ENCODE measurements around the gene WIZ. TPM values are rescaled to one million over a fixed set of nuclear protein-coding genes. Genes with fewer than 3 reads are reported as not detected.

Gene WIZ
- total RNA-seq, 1 experiment from 2014 or later = 27.3 TPM

DNA sequence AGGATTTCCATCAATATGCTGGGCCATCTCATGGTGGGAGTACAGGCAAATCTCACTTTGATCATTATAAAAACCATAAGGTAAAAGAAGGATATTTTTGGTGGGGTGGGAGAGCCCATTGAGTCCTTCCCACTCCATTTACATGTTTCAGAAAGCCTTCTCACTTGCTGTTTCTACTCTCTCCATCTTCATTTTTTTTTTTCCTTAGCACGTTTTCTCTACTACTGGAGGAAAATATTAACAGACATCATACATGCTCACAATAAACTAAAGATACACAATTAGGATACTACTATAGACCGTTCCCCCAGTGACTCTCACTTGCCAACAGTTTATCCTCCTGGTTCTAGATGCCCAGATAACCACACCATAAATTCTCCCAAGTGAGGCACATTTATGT is 68.3 kb downstream of the WIZ start:
- Histone ChIP-seq H3K27ac (no peak overlapping the region), H3K36me3 (ENCODE audit: low read depth) (no peaks in the 10 kb centered on the region), H3K4me3 (no peak overlapping the region), H2AFZ (no peak overlapping the region), H3F3A (ENCODE audit: insufficient read depth, low read depth) (peaks cover 46% of the 10 kb centered on the region), H3K79me2 (ENCODE audit: low read depth) (peaks cover 30% of the 10 kb centered on the region), H3K9me2 (ENCODE audit: insufficient read depth) (no peaks in the 10 kb centered on the region), H3K9me3 (ENCODE audit: insufficient read depth, low read depth) (no peaks in the 10 kb centered on the region), H4K20me1 (ENCODE audit: insufficient read depth) (peaks cover 14% of the 10 kb centered on the region), H3K4me2 (0 out of 2 replicates have a peak overlapping the region, but pooled peaks have one; percentile 78), H3K4me1 (replicated peaks; ENCODE audit: insufficient read depth) (peaks cover 19% of the 10 kb centered on the region), H3K27me3 (ENCODE audit: insufficient read depth, low read depth) (no peaks in the 10 kb centered on the region)
- intact Hi-C loops (cut with micrococcal nuclease; ENCODE audit: unreplicated experiment) = no loop called here
- POLR2A ChIA-PET (ENCODE audit: unreplicated experiment) = no interaction called here
- no peak for DNase-seq
- TF ChIP-seq, protein P1, sequence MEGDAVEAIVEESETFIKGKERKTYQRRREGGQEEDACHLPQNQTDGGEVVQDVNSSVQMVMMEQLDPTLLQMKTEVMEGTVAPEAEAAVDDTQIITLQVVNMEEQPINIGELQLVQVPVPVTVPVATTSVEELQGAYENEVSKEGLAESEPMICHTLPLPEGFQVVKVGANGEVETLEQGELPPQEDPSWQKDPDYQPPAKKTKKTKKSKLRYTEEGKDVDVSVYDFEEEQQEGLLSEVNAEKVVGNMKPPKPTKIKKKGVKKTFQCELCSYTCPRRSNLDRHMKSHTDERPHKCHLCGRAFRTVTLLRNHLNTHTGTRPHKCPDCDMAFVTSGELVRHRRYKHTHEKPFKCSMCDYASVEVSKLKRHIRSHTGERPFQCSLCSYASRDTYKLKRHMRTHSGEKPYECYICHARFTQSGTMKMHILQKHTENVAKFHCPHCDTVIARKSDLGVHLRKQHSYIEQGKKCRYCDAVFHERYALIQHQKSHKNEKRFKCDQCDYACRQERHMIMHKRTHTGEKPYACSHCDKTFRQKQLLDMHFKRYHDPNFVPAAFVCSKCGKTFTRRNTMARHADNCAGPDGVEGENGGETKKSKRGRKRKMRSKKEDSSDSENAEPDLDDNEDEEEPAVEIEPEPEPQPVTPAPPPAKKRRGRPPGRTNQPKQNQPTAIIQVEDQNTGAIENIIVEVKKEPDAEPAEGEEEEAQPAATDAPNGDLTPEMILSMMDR (conservative IDR thresholded peaks at IDR 0.05) = no peak
- no peak for TF ChIP-seq EZH2 (IDR thresholded peaks at IDR 0.05; ENCODE audit: low read depth)
- CTCF ChIA-PET = no interaction called here
- no TSS peak for BruUV-seq (replicated peaks)

DNA sequence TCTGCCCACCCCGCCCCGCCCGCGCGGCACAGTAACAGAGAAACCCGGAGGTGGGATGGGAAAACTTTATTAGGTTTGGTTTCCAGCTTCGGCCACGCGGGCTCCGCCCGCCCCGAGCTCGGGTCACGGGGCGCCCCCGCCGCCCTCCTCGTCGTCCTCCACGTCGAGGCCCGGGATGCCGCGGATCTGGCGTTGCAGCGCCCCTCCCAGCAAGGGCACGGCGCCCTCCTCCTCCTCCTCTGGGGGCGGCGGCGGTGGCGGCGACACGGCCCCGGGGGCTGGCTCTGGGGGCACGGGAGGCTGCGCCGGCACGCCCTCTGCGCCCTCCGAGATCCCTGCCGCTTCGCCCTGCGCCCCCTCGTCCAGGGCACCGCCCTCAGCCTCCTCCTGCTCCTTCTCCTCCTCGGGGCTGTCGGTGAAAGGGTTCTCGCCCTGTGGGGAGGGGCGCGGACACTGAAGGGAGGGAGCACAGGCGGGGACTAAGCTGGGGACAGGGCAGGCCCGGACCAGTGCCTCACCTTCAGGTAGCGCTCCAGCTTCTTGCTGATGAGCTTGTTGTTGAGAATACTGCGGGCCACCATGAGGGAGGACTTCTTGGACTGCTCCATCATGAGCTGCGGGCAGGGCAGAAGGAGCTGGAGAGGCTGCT is 69.6 kb downstream of the WIZ start:
- H4K20me1 ChIP-seq (ENCODE audit: insufficient read depth) = peaks cover 28% of the 10 kb centered on the region
- H2AFZ ChIP-seq = peak overlapping the region; percentile 81
- peaks cover 40% of the 10 kb centered on the region for H3F3A ChIP-seq (ENCODE audit: insufficient read depth, low read depth)
- H3K4me1 ChIP-seq (replicated peaks; ENCODE audit: insufficient read depth) = peaks cover 22% of the 10 kb centered on the region
- no peaks in the 10 kb centered on the region for H3K36me3 ChIP-seq (ENCODE audit: low read depth)
- ChIA-PET CTCF (interaction anchor here (0.6 to 1.6 kb wide), 4 partner anchors 16 to 175 kb away, joined by 3 to 6 read pairs (median 4); partner anchors contain the start of gene AKAP8L), POLR2A (ENCODE audit: unreplicated experiment) (interaction anchor here (0.6 to 2.3 kb wide), 9 partner anchors 22 to 870 kb away, joined by 3 to 19 read pairs (median 6); partner anchors contain the start of gene AKAP8L)
- TF ChIP-seq, protein P1 (conservative IDR thresholded peaks at IDR 0.05) = no peak
- TF ChIP-seq EZH2 (IDR thresholded peaks at IDR 0.05; ENCODE audit: low read depth) = no peak
- H3K27ac ChIP-seq = peak overlapping the region; percentile 69
- peaks cover 43% of the 10 kb centered on the region for H3K79me2 ChIP-seq (ENCODE audit: low read depth)
- H3K4me2 ChIP-seq = peak overlapping the region; percentile 78
- no peaks in the 10 kb centered on the region for H3K9me3 ChIP-seq (ENCODE audit: insufficient read depth, low read depth)
- peak; percentile 78 to 86 for DNase-seq
- peak overlapping the region; percentile 78 for H3K4me3 ChIP-seq
- intact Hi-C loops (cut with micrococcal nuclease; ENCODE audit: unreplicated experiment) = loop anchor here (2.0 kb wide), 1 partner anchor 39 kb away; the partner anchor contains the start of gene AKAP8L
- BruUV-seq (replicated peaks) = no TSS peak
- no peaks in the 10 kb centered on the region for H3K27me3 ChIP-seq (ENCODE audit: insufficient read depth, low read depth)
- H3K9me2 ChIP-seq (ENCODE audit: insufficient read depth) = no peaks in the 10 kb centered on the region

DNA sequence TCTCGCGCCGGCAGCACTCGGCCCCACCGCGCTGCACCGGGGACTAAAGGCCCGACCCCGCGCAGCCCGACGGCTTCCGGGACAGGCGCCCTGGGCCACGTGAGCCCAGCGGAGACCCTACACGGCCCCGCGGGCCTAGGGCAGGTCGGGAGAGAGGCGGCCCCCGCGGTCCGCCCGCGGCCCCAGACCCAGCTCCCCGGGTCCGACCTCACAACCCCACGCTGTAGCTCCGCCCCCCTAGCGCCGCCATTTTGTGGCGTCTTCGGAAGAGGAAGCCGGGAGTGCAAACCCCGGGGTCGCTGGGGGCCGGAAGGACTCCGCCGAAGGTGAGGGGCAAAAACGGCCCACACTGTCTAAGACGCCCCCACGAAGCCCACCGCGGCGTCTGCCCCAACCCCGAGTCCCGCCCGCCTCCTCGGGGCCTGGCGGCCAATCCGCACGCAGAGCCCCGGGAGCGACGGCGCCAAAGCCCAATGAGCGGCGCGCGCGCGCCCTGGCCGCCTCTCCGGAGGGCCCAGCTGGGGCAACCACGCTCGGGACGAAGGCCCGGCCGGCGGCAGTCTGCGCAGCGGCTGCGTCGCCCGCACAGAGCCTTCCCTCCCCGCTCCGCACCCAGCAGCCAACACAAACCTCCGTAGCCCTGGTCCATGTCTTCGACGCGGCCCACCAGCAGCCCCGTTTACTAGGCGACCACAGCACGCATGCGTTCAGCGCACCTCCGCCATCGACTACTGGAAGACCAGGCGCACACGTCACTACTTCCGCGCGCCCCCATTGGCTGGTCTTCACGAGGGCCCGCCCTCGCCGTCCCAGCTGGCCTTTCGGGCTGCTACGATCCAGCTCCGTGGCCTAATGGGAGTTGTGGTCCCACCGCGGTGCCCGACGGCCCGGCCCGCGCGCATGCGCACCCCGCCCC is 70.4 kb downstream of the WIZ start, which contains the start of gene AKAP8:
Gene AKAP8 (minus strand): TSS at position 705 of the 916 bp plus-strand sequence. CDS start 56 bp downstream, at position 649.
- peak within 1 kb of the TSS; percentile 87 for H3K27ac ChIP-seq
- H2AFZ ChIP-seq = peak within 1 kb of the TSS; percentile 81
- H4K20me1 ChIP-seq (ENCODE audit: insufficient read depth) = peaks cover 35% of the 10 kb centered on the region
- TF ChIP-seq, protein P1 (conservative IDR thresholded peaks at IDR 0.05) = no peak
- no peak for TF ChIP-seq EZH2 (IDR thresholded peaks at IDR 0.05; ENCODE audit: low read depth)
- ChIA-PET POLR2A (ENCODE audit: unreplicated experiment) (interaction anchor here (0.5 to 2.3 kb wide), 12 partner anchors 8 to 458 kb away, joined by 3 to 19 read pairs (median 4); partner anchors contain the start of gene AKAP8L), CTCF (interaction anchor here (0.6 to 1.6 kb wide), 3 partner anchors 40 to 185 kb away, joined by 3 to 6 read pairs (median 5); partner anchors contain the start of gene AKAP8L)
- H3K4me3 ChIP-seq = peak within 1 kb of the TSS; percentile 78
- peaks cover 40% of the 10 kb centered on the region for H3F3A ChIP-seq (ENCODE audit: insufficient read depth, low read depth)
- H3K4me2 ChIP-seq = peak within 1 kb of the TSS; percentile 78
- no peaks in the 10 kb centered on the region for H3K9me3 ChIP-seq (ENCODE audit: insufficient read depth, low read depth)
- H3K79me2 ChIP-seq (ENCODE audit: low read depth) = peaks cover 50% of the 10 kb centered on the region
- H3K4me1 ChIP-seq (replicated peaks; ENCODE audit: insufficient read depth) = peaks cover 22% of the 10 kb centered on the region
- H3K36me3 ChIP-seq (ENCODE audit: low read depth) = no peaks in the 10 kb centered on the region
- no peaks in the 10 kb centered on the region for H3K9me2 ChIP-seq (ENCODE audit: insufficient read depth)
- no TSS peak for BruUV-seq (replicated peaks)
- intact Hi-C loops (cut with micrococcal nuclease; ENCODE audit: unreplicated experiment) = loop anchor here (2.0 kb wide), 1 partner anchor 39 kb away; the partner anchor contains the start of gene AKAP8L
- DNase-seq = peak; percentile 97 to 98
- no peaks in the 10 kb centered on the region for H3K27me3 ChIP-seq (ENCODE audit: insufficient read depth, low read depth)

Measured in PC-9 (cell line).